ENCODE results near the gene OPRD1.

- TF ChIP-seq FOXM1 (IDR thresholded peaks at IDR 0.05; ENCODE audit: borderline replicate concordance) (no peak), HDGF (IDR thresholded peaks at IDR 0.05; ENCODE audit: borderline replicate concordance) (no peak), ARNT (IDR thresholded peaks at IDR 0.05) (no peak), BHLHE40 (IDR thresholded peaks at IDR 0.05; ENCODE audit: borderline replicate concordance) (no peak), ELF4 (IDR thresholded peaks at IDR 0.05) (no peak), CTBP1 (IDR thresholded peaks at IDR 0.05; ENCODE audit: borderline replicate concordance) (no peak; the same call in 1 of the 2 replicates), SP1 (IDR thresholded peaks at IDR 0.05) (no peak)
- TF ChIP-seq, protein P1, sequence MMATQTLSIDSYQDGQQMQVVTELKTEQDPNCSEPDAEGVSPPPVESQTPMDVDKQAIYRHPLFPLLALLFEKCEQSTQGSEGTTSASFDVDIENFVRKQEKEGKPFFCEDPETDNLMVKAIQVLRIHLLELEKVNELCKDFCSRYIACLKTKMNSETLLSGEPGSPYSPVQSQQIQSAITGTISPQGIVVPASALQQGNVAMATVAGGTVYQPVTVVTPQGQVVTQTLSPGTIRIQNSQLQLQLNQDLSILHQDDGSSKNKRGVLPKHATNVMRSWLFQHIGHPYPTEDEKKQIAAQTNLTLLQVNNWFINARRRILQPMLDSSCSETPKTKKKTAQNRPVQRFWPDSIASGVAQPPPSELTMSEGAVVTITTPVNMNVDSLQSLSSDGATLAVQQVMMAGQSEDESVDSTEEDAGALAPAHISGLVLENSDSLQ (IDR thresholded peaks at IDR 0.05) = no peak
Measured at GRCh38 chr1:28877132-28877781, 65.3 kb downstream of the OPRD1 start.

All from HEK293T (cell line).